SK-N-MC (cell line): ENCODE data around the gene YTHDF1.

Source experiments
- DNase-seq: peaks from one replicate; pipeline ENCODE4 v3.0.0-alpha.2; 2011; ENCODE audit warnings: low read depth, low spot score
- H3K27ac ChIP-seq: fragments of 200-600 bp; sonication (generic); 2 replicates; pipeline ENCODE4 v1.5.1; 2016; ENCODE audit warnings: mixed run types
- H3K36me3 ChIP-seq: fragments of 200-600 bp; sonication (generic); 2 replicates; pipeline ENCODE4 v1.6.1; 2017; ENCODE audit warnings: antibody characterized with exemption, low read length, mixed read lengths; ENCODE audit not compliant: insufficient read depth
- H3K4me3 ChIP-seq: fragments of 200-600 bp; sonication (generic); 2 replicates; pipeline ENCODE4 v1.5.1; 2016
- H3K9ac ChIP-seq: fragments of 200-600 bp; sonication (generic); 2 replicates; pipeline ENCODE4 v1.8.0; 2017; ENCODE audit warnings: mixed run types, mixed read lengths; ENCODE audit not compliant: insufficient read length
- H3K9me3 ChIP-seq: fragments of 200-600 bp; sonication (generic); 2 replicates; pipeline ENCODE4 v1.6.1; 2017; ENCODE audit warnings: low read depth, mild to moderate bottlenecking, antibody characterized with exemption, low read length, moderate library complexity, mixed read lengths
- EZH2 ChIP-seq: fragments of 200-600 bp; sonication (generic); IDR thresholded peaks from one replicate; pipeline ENCODE4 v1.6.1; 2017; ENCODE audit warnings: antibody characterized with exemption
- FOXP2 ChIP-seq: optimal IDR thresholded peaks from 2 replicates; pipeline ENCODE3; 2011; ENCODE audit warnings: mild to moderate bottlenecking, moderate library complexity; ENCODE audit not compliant: insufficient read depth; ENCODE audit errors: extremely low read length, control extremely low read depth
- POLR2AphosphoS5 ChIP-seq: IDR thresholded peaks from 2 replicates; pipeline ENCODE4 v1.6.1; 2012; ENCODE audit warnings: mild to moderate bottlenecking, low read depth, low read length, borderline replicate concordance

Gene YTHDF1

DNA sequence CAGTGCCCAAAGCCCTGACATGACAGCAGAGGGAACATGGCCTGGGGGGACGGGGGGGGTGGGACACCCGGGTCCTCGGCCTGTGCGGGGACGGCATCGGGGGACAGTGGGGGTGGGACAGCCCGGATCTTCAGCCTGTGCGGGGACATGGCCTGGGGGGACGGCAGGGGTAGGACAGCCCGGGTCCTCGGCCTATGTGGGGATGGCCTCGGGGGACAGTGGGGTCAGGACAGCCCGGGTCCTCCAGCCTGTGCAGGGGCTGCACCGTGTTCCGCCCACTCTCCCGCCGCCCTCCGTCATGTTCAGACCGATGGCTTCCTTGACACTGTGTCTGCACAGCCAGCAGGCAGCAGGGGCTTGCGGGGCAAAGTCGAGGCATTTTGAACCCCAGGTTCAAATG, 26.8 kb upstream of the YTHDF1 start:
- no peak for TF ChIP-seq EZH2
- no peak for TF ChIP-seq POLR2AphosphoS5
- TF ChIP-seq FOXP2, result no peak
- Histone ChIP-seq H3K36me3 (no peaks in the 10 kb centered on the region), H3K4me3 (no peak overlapping the region), H3K9me3 (no peaks in the 10 kb centered on the region), H3K9ac (no peak overlapping the region), H3K27ac (no peak overlapping the region)
- DNase-seq, result no peak

DNA sequence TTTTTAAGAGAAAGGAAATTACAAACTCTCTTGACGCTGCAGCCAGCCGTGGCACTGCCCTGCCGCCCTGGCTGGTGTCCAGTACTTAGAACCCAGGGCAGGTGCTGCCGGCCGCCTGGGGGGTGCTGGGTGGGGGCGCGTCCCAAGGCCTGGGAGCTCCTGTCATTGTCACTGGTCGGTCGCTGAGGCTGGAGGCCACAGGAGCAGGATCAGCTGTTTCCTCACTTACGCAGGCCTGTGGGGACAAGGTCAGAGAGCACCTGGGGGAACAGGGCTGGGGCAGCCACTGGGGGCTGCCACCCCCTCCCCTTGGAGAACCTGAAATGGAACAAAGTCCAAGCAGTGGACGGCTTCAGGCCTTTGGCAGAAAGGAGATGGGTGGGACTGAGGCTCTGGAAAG, 25.3 kb upstream of the YTHDF1 start:
- H3K27ac ChIP-seq, result no peak overlapping the region
- H3K9ac ChIP-seq, result no peak overlapping the region
- H3K36me3 ChIP-seq, result no peaks in the 10 kb centered on the region
- H3K4me3 ChIP-seq, result no peak overlapping the region
- TF ChIP-seq EZH2, result no peak
- TF ChIP-seq FOXP2, result no peak
- DNase-seq, result no peak
- no peaks in the 10 kb centered on the region for H3K9me3 ChIP-seq

DNA sequence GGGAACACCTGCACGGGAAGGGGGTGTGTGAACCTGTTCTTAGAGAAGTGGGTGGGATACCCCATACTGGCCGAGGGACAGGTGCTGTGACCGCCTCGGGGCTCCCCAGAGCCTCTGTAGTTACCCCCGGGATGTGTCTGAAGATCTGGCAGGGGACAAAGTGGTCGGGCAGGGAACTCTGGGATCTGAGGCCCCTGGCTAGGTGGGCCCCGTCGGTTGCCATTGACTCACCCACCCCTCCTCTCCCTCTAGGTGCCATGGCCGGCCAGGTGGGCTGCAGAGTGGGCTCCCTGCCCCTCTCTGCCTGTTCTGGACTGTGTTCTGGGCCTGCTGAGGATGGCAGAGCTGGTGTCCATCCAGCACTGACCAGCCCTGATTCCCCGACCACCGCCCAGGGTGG, 24.1 kb upstream of the YTHDF1 start:
- no peak overlapping the region for H3K27ac ChIP-seq
- no peak for TF ChIP-seq FOXP2
- no peak for TF ChIP-seq EZH2

DNA sequence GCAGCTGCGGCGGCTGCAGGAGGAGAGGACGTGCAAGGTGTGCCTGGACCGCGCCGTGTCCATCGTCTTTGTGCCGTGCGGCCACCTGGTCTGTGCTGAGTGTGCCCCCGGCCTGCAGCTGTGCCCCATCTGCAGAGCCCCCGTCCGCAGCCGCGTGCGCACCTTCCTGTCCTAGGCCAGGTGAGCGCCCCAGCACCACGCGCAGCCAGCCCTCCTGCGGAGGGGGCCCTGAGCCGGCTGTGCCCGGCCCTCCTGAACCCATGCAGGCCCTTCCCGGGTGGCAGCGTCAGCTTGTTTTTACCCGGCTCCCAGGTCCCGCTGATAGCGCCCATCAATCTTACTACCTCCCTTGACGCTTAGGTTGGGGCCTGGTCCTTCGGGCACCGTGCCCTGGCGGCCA, 23.5 kb upstream of the YTHDF1 start:
- Histone ChIP-seq H3K27ac (no peak overlapping the region), H3K9me3 (no peaks in the 10 kb centered on the region), H3K36me3 (no peaks in the 10 kb centered on the region), H3K4me3 (no peak overlapping the region), H3K9ac (no peak overlapping the region)
- no peak for DNase-seq
- TF ChIP-seq EZH2 (no peak), FOXP2 (no peak), POLR2AphosphoS5 (no peak)

More for the DNA sequence above, 24.1 kb upstream of the YTHDF1 start:
- Histone ChIP-seq H3K9ac (no peak overlapping the region), H3K4me3 (no peak overlapping the region), H3K36me3 (no peaks in the 10 kb centered on the region), H3K9me3 (no peaks in the 10 kb centered on the region)
- DNase-seq, result no peak

DNA sequence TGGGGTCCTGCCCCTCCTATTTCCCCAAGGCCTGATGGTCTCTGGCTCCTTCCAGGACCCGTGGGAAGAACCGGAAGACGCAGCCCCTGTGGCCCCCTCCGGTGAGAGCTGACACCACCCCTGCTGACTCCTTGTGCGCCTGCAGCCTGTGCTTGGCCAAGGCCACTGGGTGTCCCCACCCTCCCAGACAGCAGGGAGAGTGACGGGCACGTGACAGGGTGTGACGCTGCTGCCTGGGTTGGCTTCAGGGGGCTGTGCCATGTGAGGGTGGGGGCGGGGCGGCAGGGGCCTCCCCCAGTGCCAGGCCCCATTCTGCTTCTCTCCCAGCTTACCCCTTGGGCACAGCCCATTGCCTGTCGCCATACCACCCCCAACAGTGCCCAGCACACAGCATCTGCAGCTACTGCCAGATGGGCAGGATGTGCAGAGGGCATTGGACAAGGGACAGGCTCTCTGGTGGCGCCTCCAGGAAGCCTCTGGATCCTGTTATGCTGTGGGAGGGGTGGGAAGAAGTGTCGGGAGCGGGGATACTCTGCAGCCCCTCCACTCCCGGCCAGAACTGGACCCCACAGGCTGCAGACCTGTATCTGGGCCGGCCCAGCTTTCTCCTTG, 22.7 kb upstream of the YTHDF1 start:
- Histone ChIP-seq H3K9ac (no peak overlapping the region), H3K27ac (no peak overlapping the region), H3K36me3 (no peaks in the 10 kb centered on the region), H3K9me3 (no peaks in the 10 kb centered on the region), H3K4me3 (no peak overlapping the region)
- DNase-seq, result no peak
- TF ChIP-seq EZH2, result no peak
- TF ChIP-seq FOXP2, result no peak
- TF ChIP-seq POLR2AphosphoS5, result no peak

DNA sequence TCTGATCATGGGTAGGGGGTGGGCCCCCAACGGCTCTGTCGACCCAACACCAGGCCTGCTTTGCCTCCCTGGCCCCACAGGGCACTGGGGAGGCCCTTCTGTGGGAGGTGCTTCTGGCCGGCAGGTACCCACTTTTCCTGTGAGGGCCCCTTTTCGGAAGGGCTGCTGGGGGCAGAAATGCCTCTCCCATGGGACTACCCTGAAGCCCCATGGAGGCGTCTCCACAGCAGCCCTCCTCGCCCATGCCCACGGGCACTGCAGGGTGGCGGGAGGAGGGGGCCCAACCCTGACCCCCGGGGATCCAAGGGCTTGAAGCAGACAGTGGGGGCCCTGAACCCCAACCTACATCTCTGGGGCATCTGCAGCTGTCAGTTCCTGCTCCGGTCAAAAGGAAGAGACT, 22.1 kb upstream of the YTHDF1 start:
- Histone ChIP-seq H3K9ac (no peak overlapping the region), H3K27ac (no peak overlapping the region), H3K9me3 (no peaks in the 10 kb centered on the region), H3K36me3 (no peaks in the 10 kb centered on the region), H3K4me3 (no peak overlapping the region)
- no peak for DNase-seq
- no peak for TF ChIP-seq EZH2
- TF ChIP-seq FOXP2, result no peak
- TF ChIP-seq POLR2AphosphoS5, result no peak

DNA sequence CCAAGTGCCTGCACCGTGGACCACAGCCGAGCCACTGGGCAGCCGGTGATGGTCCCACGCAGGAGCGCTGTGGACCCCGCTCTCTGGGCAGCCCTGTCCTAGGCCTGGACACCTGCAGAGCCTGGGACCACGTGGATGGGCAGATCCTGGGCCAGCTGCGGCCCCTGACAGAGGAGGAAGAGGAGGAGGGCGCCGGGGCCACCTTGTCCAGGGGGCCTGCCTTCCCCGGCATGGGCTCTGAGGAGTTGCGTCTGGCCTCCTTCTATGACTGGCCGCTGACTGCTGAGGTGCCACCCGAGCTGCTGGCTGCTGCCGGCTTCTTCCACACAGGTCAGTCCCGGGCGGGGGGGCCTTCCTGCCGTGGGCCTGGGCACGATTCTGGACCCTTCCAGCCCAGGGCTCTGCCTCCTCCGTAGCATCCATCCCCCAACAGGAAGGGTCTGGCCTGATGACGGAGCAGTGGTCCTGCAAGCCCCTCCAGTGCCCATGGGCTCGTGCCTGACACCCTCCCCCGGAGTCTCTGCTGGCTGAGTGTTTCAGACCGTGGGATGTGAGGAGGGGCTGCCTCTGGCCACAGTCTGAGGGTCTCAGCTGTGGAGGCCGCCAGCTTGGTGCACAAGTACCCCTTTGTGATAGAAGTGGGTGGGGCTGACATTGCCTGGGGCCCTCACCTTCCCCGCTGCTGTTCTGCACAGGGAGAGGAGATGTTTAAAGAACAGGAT, 20.3 kb upstream of the YTHDF1 start:
- no peak for TF ChIP-seq POLR2AphosphoS5
- no peak for TF ChIP-seq EZH2
- no peak for TF ChIP-seq FOXP2
- H3K4me3 ChIP-seq, result no peak overlapping the region
- no peaks in the 10 kb centered on the region for H3K9me3 ChIP-seq
- no peaks in the 10 kb centered on the region for H3K36me3 ChIP-seq
- H3K27ac ChIP-seq, result no peak overlapping the region
- H3K9ac ChIP-seq, result no peak overlapping the region
- DNase-seq, result no peak

DNA sequence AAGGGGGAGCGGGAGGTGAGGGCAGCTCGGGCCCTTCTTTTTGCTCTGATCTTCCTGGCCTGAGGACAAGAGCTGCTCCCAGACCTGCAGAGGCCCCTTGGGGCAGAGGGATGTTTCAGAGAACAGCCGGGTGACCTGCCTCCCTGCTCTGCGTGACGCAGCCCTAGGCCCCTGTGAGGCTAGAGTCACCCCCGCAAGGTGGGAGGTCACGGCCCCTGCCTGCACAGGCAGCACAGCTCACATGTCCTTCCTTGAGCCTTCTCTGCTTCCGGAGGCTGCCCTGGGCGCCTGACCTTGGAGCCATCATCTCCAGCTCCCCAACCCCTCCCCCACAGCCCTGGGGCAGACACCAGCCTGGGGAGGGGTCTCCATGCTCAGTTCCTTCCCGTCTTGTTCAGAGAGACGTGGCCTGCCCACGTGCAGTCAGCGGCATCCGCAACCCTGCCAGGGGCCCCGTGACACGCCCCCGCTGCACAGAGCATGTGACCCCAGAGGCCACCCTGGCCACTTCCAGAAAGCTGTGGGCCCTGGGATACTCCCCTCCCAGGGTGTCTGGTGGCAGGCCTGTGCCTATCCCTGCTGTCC, 19.6 kb upstream of the YTHDF1 start, which contains the start of gene BIRC7:
Gene BIRC7 (plus strand): TSS at position 507 of the 585 bp plus-strand sequence. CDS start 192 bp downstream, outside the sequence.
- DNase-seq, result no peak
- Histone ChIP-seq H3K36me3 (no peaks in the 10 kb centered on the region), H3K27ac (no peak within 1 kb of the TSS), H3K9me3 (no peaks in the 10 kb centered on the region), H3K9ac (no peak within 1 kb of the TSS), H3K4me3 (no peak within 1 kb of the TSS)
- TF ChIP-seq FOXP2 (no peak), EZH2 (no peak), POLR2AphosphoS5 (no peak)
